ENCODE measurements around the gene PHLDA3. TPM values are rescaled to one million over a fixed set of nuclear protein-coding genes. Genes with fewer than 3 reads are reported as not detected.

PHLDA3 gene
- total RNA-seq, 2 donors from 2014 or later: 9.6 to 15.8 TPM

DNA sequence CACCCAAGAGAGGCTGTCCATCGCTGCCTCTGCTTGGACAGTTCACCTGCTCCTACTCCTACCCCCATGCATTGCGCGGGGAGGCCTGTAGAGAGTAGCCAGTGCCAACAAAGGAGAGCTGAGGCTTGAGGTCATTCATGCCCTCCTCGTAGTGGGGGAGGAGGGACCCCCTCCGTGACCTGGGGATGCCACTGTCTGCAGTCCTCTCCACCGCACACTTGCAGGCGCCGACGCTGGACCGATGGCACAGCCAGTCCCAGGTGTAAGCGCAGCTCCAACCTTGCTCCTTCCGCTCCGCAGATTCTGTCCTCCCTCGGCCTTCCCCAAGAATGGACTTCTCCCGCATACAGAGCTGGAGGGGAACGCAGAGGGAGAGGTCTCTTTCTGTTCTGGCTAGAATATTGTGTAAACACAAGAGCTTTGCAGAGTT lies 672 bp upstream of the PHLDA3 start:
- H3K27me3 ChIP-seq (ENCODE audit: control insufficient read depth, insufficient read depth, low read length, poor library complexity, severe bottlenecking): peaks cover 27% of the 10 kb centered on the region
- peak overlapping the region; percentile 66 for H3K4me3 Mint-ChIP-seq
- no peak overlapping the region for H3K9ac ChIP-seq (ENCODE audit: extremely low read depth, low read length, poor library complexity, severe bottlenecking)
- H3K27ac ChIP-seq (ENCODE audit: low read depth, low read length): no peak overlapping the region
- peaks cover 58% of the 10 kb centered on the region for H3K27me3 Mint-ChIP-seq (ENCODE audit: insufficient read depth)
- H3K9me3 Mint-ChIP-seq: no peaks in the 10 kb centered on the region
- no peak for DNase-seq
- 26% methylated on average over 16 of the region's 16 CpGs; no CpG with 5 or more reads in 1 of the 2 experiments for WGBS, 2 experiments (ENCODE audit: insufficient coverage in 1 of 2, insufficient read length in 1 of 2)
- H3K4me1 ChIP-seq (ENCODE audit: control insufficient read depth, insufficient read depth, low read length): no peaks in the 10 kb centered on the region
- H3K27ac Mint-ChIP-seq: no peak overlapping the region
- TF ChIP-seq, protein P1, sequence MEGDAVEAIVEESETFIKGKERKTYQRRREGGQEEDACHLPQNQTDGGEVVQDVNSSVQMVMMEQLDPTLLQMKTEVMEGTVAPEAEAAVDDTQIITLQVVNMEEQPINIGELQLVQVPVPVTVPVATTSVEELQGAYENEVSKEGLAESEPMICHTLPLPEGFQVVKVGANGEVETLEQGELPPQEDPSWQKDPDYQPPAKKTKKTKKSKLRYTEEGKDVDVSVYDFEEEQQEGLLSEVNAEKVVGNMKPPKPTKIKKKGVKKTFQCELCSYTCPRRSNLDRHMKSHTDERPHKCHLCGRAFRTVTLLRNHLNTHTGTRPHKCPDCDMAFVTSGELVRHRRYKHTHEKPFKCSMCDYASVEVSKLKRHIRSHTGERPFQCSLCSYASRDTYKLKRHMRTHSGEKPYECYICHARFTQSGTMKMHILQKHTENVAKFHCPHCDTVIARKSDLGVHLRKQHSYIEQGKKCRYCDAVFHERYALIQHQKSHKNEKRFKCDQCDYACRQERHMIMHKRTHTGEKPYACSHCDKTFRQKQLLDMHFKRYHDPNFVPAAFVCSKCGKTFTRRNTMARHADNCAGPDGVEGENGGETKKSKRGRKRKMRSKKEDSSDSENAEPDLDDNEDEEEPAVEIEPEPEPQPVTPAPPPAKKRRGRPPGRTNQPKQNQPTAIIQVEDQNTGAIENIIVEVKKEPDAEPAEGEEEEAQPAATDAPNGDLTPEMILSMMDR (conservative IDR thresholded peaks at IDR 0.05): no peak
- H3K4me1 Mint-ChIP-seq: peaks cover 13% of the 10 kb centered on the region
- peaks cover 8% of the 10 kb centered on the region for H3K36me3 Mint-ChIP-seq (ENCODE audit: low read depth)
- no peaks in the 10 kb centered on the region for H3K9me3 ChIP-seq (ENCODE audit: control insufficient read depth, low read length)
- H3K36me3 ChIP-seq (ENCODE audit: control insufficient read depth, insufficient read depth, low read length): peaks cover 16% of the 10 kb centered on the region
- peak overlapping the region; percentile 90 for H3K4me3 ChIP-seq (ENCODE audit: low read length)

DNA sequence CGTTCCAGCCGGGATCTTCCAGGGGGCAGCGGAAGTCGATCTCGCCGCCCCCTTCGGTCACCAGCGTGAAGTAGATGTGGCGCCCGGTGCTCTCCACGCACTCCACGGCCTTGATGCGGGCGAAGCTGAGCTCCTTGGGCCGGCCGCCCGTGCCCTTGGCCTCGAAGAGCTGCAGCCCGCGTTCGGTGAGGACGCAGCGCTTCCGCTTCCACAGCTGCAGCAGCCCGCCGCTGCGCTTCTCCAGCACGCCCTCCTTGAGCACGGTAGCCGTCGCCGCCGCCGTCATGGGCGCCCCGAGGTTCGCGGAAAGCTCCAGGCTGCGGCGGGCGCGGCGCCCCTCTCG lies 516 bp downstream of the PHLDA3 start:
- Histone ChIP-seq H3K27me3 (ENCODE audit: control insufficient read depth, insufficient read depth, low read length, poor library complexity, severe bottlenecking) (peaks cover 27% of the 10 kb centered on the region), H3K9ac (ENCODE audit: extremely low read depth, low read length, poor library complexity, severe bottlenecking) (peak overlapping the region; percentile 63), H3K36me3 (ENCODE audit: control insufficient read depth, insufficient read depth, low read length) (peaks cover 22% of the 10 kb centered on the region), H3K27ac (ENCODE audit: low read depth, low read length) (no peak overlapping the region), H3K9me3 (ENCODE audit: control insufficient read depth, low read length) (no peaks in the 10 kb centered on the region), H3K4me3 (ENCODE audit: low read length) (peak overlapping the region; percentile 90), H3K4me1 (ENCODE audit: control insufficient read depth, insufficient read depth, low read length) (no peaks in the 10 kb centered on the region)
- Mint-ChIP-seq H3K9me3 (no peaks in the 10 kb centered on the region), H3K27me3 (ENCODE audit: insufficient read depth) (peaks cover 51% of the 10 kb centered on the region), H3K27ac (no peak overlapping the region), H3K36me3 (ENCODE audit: low read depth) (peaks cover 8% of the 10 kb centered on the region), H3K4me1 (peaks cover 13% of the 10 kb centered on the region), H3K4me3 (peak overlapping the region; percentile 66)
- WGBS, 2 experiments (ENCODE audit: insufficient coverage in 1 of 2, insufficient read length in 1 of 2): 3 to 4% methylated on average over 23 to 44 of the region's 44 CpGs
- DNase-seq: peak; percentile 78
- TF ChIP-seq, protein P1 (conservative IDR thresholded peaks at IDR 0.05): no peak

DNA sequence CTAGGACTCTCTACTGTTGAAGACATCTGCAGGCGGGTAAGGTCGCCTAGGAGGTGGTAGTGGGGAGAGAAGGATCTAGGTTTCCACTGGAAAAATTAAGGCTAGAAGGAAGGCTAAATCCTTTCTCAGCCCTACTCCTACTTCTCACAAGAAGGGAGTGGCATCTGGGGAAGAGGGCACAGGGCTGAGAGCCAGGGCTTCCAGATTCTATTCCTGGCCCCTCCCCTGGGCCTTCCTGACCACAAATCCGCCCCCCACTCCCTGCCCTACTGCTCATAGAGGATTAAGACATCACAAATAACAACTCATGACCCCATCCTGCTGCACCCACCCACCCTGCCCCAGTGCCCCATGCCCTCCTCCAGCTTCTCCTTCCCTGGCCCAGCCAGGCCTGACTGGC lies 2.5 kb downstream of the PHLDA3 start:
- H3K4me3 Mint-ChIP-seq: no peak overlapping the region
- no peak overlapping the region for H3K27ac ChIP-seq (ENCODE audit: low read depth, low read length)
- 100% methylated on average over 3 of the region's 3 CpGs; no CpG with 5 or more reads in 1 of the 2 experiments for WGBS, 2 experiments (ENCODE audit: insufficient coverage in 1 of 2, insufficient read length in 1 of 2)
- no peaks in the 10 kb centered on the region for H3K4me1 ChIP-seq (ENCODE audit: control insufficient read depth, insufficient read depth, low read length)
- H3K36me3 Mint-ChIP-seq (ENCODE audit: low read depth): peaks cover 8% of the 10 kb centered on the region
- H3K4me1 Mint-ChIP-seq: peaks cover 13% of the 10 kb centered on the region
- H3K9me3 Mint-ChIP-seq: no peaks in the 10 kb centered on the region
- DNase-seq: no peak
- peak overlapping the region; percentile 90 for H3K4me3 ChIP-seq (ENCODE audit: low read length)
- H3K9ac ChIP-seq (ENCODE audit: extremely low read depth, low read length, poor library complexity, severe bottlenecking): no peak overlapping the region
- H3K27ac Mint-ChIP-seq: no peak overlapping the region
- peaks cover 22% of the 10 kb centered on the region for H3K27me3 ChIP-seq (ENCODE audit: control insufficient read depth, insufficient read depth, low read length, poor library complexity, severe bottlenecking)
- no peaks in the 10 kb centered on the region for H3K9me3 ChIP-seq (ENCODE audit: control insufficient read depth, low read length)
- TF ChIP-seq, protein P1 (conservative IDR thresholded peaks at IDR 0.05): no peak
- H3K36me3 ChIP-seq (ENCODE audit: control insufficient read depth, insufficient read depth, low read length): peaks cover 22% of the 10 kb centered on the region
- H3K27me3 Mint-ChIP-seq (ENCODE audit: insufficient read depth): peaks cover 34% of the 10 kb centered on the region

Data from endodermal cell (in vitro differentiated cells).